GM23338 (cell line): ENCODE results near the gene CARHSP1. TPM values are rescaled to one million over a fixed set of nuclear protein-coding genes. Genes with fewer than 3 reads are reported as not detected.
A peak's percentile ranks its signal among the peaks of the same experiment; 100 is the strongest.

ENCODE experiments used
- ATAC-seq: fragments of 200-7000 bp; cut with Tn5 transposase; 3 replicates; pipeline ENCODE4 v1.9.1; 2020
- DNase-seq: peaks from one replicate; pipeline ENCODE4 v3.0.0-alpha.2; 2015; ENCODE audit warnings: low spot score
- H2AFZ ChIP-seq: fragments of 200-600 bp; sonication (generic); 2 replicates; pipeline ENCODE4 v1.8.0; 2016; ENCODE audit warnings: antibody characterized with exemption, mild to moderate bottlenecking, moderate library complexity
- H3F3A ChIP-seq: fragments of 200-600 bp; sonication (generic); replicated peaks from 2 replicates; pipeline ENCODE4 v1.8.0; 2017; ENCODE audit warnings: antibody characterized with exemption, mixed run types, low read depth
- H3K27ac ChIP-seq: fragments of 200-600 bp; sonication (generic); 2 replicates; pipeline ENCODE4 v1.6.1; 2016; ENCODE audit warnings: low read depth
- H3K27me3 ChIP-seq: fragments of 200-600 bp; sonication (generic); 2 replicates; pipeline ENCODE4 v1.8.0; 2016; ENCODE audit warnings: mild to moderate bottlenecking, mixed run types, moderate library complexity; ENCODE audit not compliant: insufficient read depth
- H3K36me3 ChIP-seq: fragments of 200-600 bp; sonication (generic); 2 replicates; pipeline ENCODE4 v1.8.0; 2016; ENCODE audit warnings: mild to moderate bottlenecking; ENCODE audit not compliant: insufficient read depth
- H3K4me1 ChIP-seq: fragments of 200-600 bp; sonication (generic); 2 replicates; pipeline ENCODE4 v1.8.0; 2016; ENCODE audit warnings: mild to moderate bottlenecking, moderate library complexity; ENCODE audit not compliant: insufficient read depth
- H3K4me2 ChIP-seq: fragments of 200-600 bp; sonication (generic); 2 replicates; pipeline ENCODE4 v1.7.1; 2017; ENCODE audit warnings: mixed run types
- H3K4me3 ChIP-seq: fragments of 200-600 bp; sonication (generic); 2 replicates; pipeline ENCODE4 v1.6.1; 2016; ENCODE audit warnings: mixed run types
- H3K79me2 ChIP-seq: fragments of 200-600 bp; sonication (generic); replicated peaks from 2 replicates; pipeline ENCODE4 v1.8.0; 2017; ENCODE audit warnings: mild to moderate bottlenecking; ENCODE audit not compliant: insufficient read depth
- H3K9me2 ChIP-seq: fragments of 200-600 bp; sonication (generic); 2 replicates; pipeline ENCODE4 v1.8.0; 2017; ENCODE audit not compliant: insufficient read depth
- H4K20me1 ChIP-seq: fragments of 200-600 bp; sonication (generic); replicated peaks from 2 replicates; pipeline ENCODE4 v1.8.0; 2017; ENCODE audit warnings: mild to moderate bottlenecking; ENCODE audit not compliant: insufficient read depth
- H3K27ac Mint-ChIP-seq: 2 replicates; pipeline ENCODE4 v1.8.0; 2020; ENCODE audit warnings: inconsistent platforms, mild to moderate bottlenecking, moderate library complexity, mixed read lengths
- H3K27me3 Mint-ChIP-seq: 3 replicates; pipeline ENCODE4 v1.8.0; 2022; ENCODE audit warnings: low read depth, mild to moderate bottlenecking, moderate library complexity, mixed read lengths, inconsistent platforms; ENCODE audit not compliant: insufficient read depth, poor library complexity
- H3K36me3 Mint-ChIP-seq: 3 replicates; pipeline ENCODE4 v1.8.0; 2021; ENCODE audit warnings: low read depth, mild to moderate bottlenecking, inconsistent platforms, moderate library complexity, mixed read lengths
- H3K4me1 Mint-ChIP-seq: 3 replicates; pipeline ENCODE4 v1.8.0; 2020; ENCODE audit warnings: mild to moderate bottlenecking, inconsistent platforms, mixed read lengths
- H3K4me3 Mint-ChIP-seq: 3 replicates; pipeline ENCODE4 v1.8.0; 2021; ENCODE audit warnings: moderate library complexity, mild to moderate bottlenecking, inconsistent platforms, mixed read lengths
- H3K9me3 Mint-ChIP-seq: 3 replicates; pipeline ENCODE4 v1.8.0; 2020; ENCODE audit warnings: moderate library complexity, mild to moderate bottlenecking, inconsistent platforms, mixed read lengths
- CREB1 ChIP-seq: fragments of 250-450 bp; sonication (Bioruptor Pico); IDR thresholded peaks from 2 replicates; pipeline ENCODE4 v1.5.0; 2020; ENCODE audit warnings: low read depth, mild to moderate bottlenecking, moderate library complexity
- CTCF ChIP-seq, 2 experiments: fragments of 200-600 bp in 1 of 2; sonication (generic) in 1 of 2; conservative IDR thresholded peaks; 2 replicates each; pipeline versions ENCODE4 v1.5.1 to v1.6.1; 2016 to 2017; ENCODE audit warnings: antibody characterized with exemption in 2 of 2, low read depth in 2 of 2, mild to moderate bottlenecking in 2 of 2, moderate library complexity in 1 of 2
- JUNB ChIP-seq: IDR thresholded peaks from one replicate; pipeline ENCODE4 v1.6.1; 2016; ENCODE audit warnings: antibody characterized with exemption; ENCODE audit not compliant: unreplicated experiment
- POLR2AphosphoS5 ChIP-seq: IDR thresholded peaks from 2 replicates; pipeline ENCODE4 v1.6.1; 2016; ENCODE audit warnings: antibody characterized with exemption, low read depth
- REST ChIP-seq: IDR thresholded peaks from one replicate; pipeline ENCODE4 v1.6.1; 2018; ENCODE audit warnings: antibody characterized with exemption; ENCODE audit not compliant: unreplicated experiment
- ZNF114 ChIP-seq: fragments of 250-450 bp; sonication (Bioruptor Pico); IDR thresholded peaks from 2 replicates; pipeline ENCODE4 v1.5.0; 2020; ENCODE audit warnings: mild to moderate bottlenecking, moderate library complexity
- ZNF331 ChIP-seq: fragments of 250-450 bp; sonication (Bioruptor Pico); IDR thresholded peaks from 2 replicates; pipeline ENCODE4 v1.5.0; 2020; ENCODE audit warnings: low read depth, mild to moderate bottlenecking, moderate library complexity
- ZNF462 ChIP-seq: fragments of 250-450 bp; sonication (Bioruptor Pico); IDR thresholded peaks from 2 replicates; pipeline ENCODE4 v1.5.0; 2020; ENCODE audit warnings: mild to moderate bottlenecking, moderate library complexity
- polyA plus RNA-seq: library from polyadenylated mRNA; unstranded; fragments of >200 nt; fragmentation: Nextera tagmentation; extraction: Ambion mirVana; gene quantifications from 2 replicates; pipeline ENCODE4 v1.2.1, GENCODE V29; 2016
- total RNA-seq: library from RNA; depleted of rRNA; stranded (reverse); fragments of >200 nt; shearing (Covaris generic); gene quantifications from 2 replicates; pipeline ENCODE4 v1.2.3, GENCODE V29; 2014

Gene CARHSP1
- total and polyA plus RNA-seq, 2 experiments from 2014 or later = 286 to 339 TPM

- peaks cover 11% of the 10 kb centered on the region; the same call in 1 of the 2 replicates for H3K4me1 ChIP-seq
Observed at GRCh38 chr16:8887431-8887765, 18.6 kb upstream of the CARHSP1 start.

More at GRCh38 chr16:8887431-8887765, 18.6 kb upstream of the CARHSP1 start:
- no peaks in the 10 kb centered on the region for H3K9me3 Mint-ChIP-seq
- Histone ChIP-seq H3F3A (0 out of 2 replicates have a peak, but pooled peaks cover 6% of the 10 kb centered on the region), H4K20me1 (0 out of 2 replicates have a peak, but pooled peaks cover 6% of the 10 kb centered on the region), H3K4me3 (no peak overlapping the region), H3K27me3 (no peaks in the 10 kb centered on the region), H3K79me2 (no peaks in the 10 kb centered on the region), H3K4me2 (no peak overlapping the region), H3K9me2 (no peaks in the 10 kb centered on the region), H2AFZ (no peak overlapping the region), H3K36me3 (peaks cover 15% of the 10 kb centered on the region; the same call in 1 of the 2 replicates), H3K27ac (no peak overlapping the region)
- H3K36me3 Mint-ChIP-seq = peaks cover 29% of the 10 kb centered on the region
- H3K4me3 Mint-ChIP-seq = no peak overlapping the region
- DNase-seq (no peak), ATAC-seq (no peak)
- H3K27me3 Mint-ChIP-seq = peaks cover 31% of the 10 kb centered on the region
- H3K4me1 Mint-ChIP-seq = peaks cover 15% of the 10 kb centered on the region
- 0 out of 2 replicates have a peak overlapping the region, but pooled peaks have one; percentile 3 for H3K27ac Mint-ChIP-seq
- TF ChIP-seq CREB1 (CRISPR knock-in tag) = no peak
- TF ChIP-seq REST = no peak
- TF ChIP-seq JUNB = no peak
- TF ChIP-seq POLR2AphosphoS5 = no peak
- TF ChIP-seq CTCF (conservative IDR thresholded peaks at IDR 0.05; ENCODE audit: low read depth in 2 of 2) = no peak
- no peak for TF ChIP-seq ZNF114 (CRISPR knock-in tag)
- TF ChIP-seq ZNF331 (CRISPR knock-in tag) = no peak
- TF ChIP-seq ZNF462 = no peak
